Suppressor macrophage treated with lipopolysaccharide for 4 hours (primary cell): ENCODE results near the gene FDX2.
"Not testable (repeated sequence)": the region's sequence is repeated elsewhere in the genome, so short reads cannot be mapped to it uniquely, and the experiment has no call there.

ENCODE experiments used
- DNase-seq: peaks from one replicate; pipeline ENCODE4 v3.0.0-alpha.2; 2020

The FDX2 gene

GRCh38 chr19:10283301-10284064 is 32.3 kb downstream of the FDX2 start:
- DNase-seq: no peak

GRCh38 chr19:10282043-10282442 is 33.8 kb downstream of the FDX2 start:
- not testable (repeated sequence) for DNase-seq

GRCh38 chr19:10279737-10280442 is 35.9 kb downstream of the FDX2 start:
- DNase-seq: no peak

- DNase-seq: no peak
Measured at GRCh38 chr19:10278935-10279334, 36.9 kb downstream of the FDX2 start.

- no peak for DNase-seq
Measured at GRCh38 chr19:10277795-10278589, 37.8 kb downstream of the FDX2 start.

GRCh38 chr19:10274589-10274988 is 41.2 kb downstream of the FDX2 start:
- DNase-seq: no peak

- DNase-seq: peak; percentile 90
Measured at GRCh38 chr19:10271543-10272086, 44.2 kb downstream of the FDX2 start.

GRCh38 chr19:10270616-10271394 is 45.0 kb downstream of the FDX2 start, which contains the start of gene ICAM1:
TSS of gene ICAM1 (plus strand) at chr19:10271120. CDS start at chr19:10271160, 40 bp downstream.
- peak; percentile 99 for DNase-seq

- DNase-seq: peak; percentile 98
Measured at GRCh38 chr19:10270180-10270615, 45.6 kb downstream of the FDX2 start.

- DNase-seq: peak; percentile 98
Measured at GRCh38 chr19:10269333-10270179, 46.3 kb downstream of the FDX2 start.

GRCh38 chr19:10268071-10268470 is 47.7 kb downstream of the FDX2 start:
- DNase-seq: peak; percentile 28

GRCh38 chr19:10266706-10267105 is 49.1 kb downstream of the FDX2 start:
- no peak for DNase-seq

- DNase-seq: no peak
Measured at GRCh38 chr19:10262771-10263170, 53.0 kb downstream of the FDX2 start.

- no peak for DNase-seq
Measured at GRCh38 chr19:10260141-10260584, 55.7 kb downstream of the FDX2 start.
